ENCODE measurements around the gene BTBD7.

BTBD7 gene

GRCh38 chr14:93274055-93274806 is 58.6 kb downstream of the BTBD7 start:
- no peak overlapping the region for H3K27ac ChIP-seq
- TF ChIP-seq CTCF (conservative IDR thresholded peaks at IDR 0.05): no peak

- no peak for TF ChIP-seq CTCF (conservative IDR thresholded peaks at IDR 0.05)
Observed at GRCh38 chr14:93271111-93271510, 61.7 kb downstream of the BTBD7 start.

GRCh38 chr14:93269341-93270068 is 63.3 kb downstream of the BTBD7 start:
- TF ChIP-seq CTCF (conservative IDR thresholded peaks at IDR 0.05): no peak
- H3K27ac ChIP-seq: no peak overlapping the region

More at GRCh38 chr14:93271111-93271510, 61.7 kb downstream of the BTBD7 start:
- peak overlapping the region; percentile 15; the same call in 1 of the 2 replicates for H3K27ac ChIP-seq

GRCh38 chr14:93268406-93268805 is 64.4 kb downstream of the BTBD7 start:
- no peak overlapping the region for H3K27ac ChIP-seq
- no peak for TF ChIP-seq CTCF (conservative IDR thresholded peaks at IDR 0.05)

GRCh38 chr14:93267149-93267711 is 65.6 kb downstream of the BTBD7 start:
- TF ChIP-seq CTCF (conservative IDR thresholded peaks at IDR 0.05): no peak
- peak overlapping the region; percentile 29; the same call in 1 of the 2 replicates for H3K27ac ChIP-seq

GRCh38 chr14:93266127-93266526 is 66.7 kb downstream of the BTBD7 start:
- H3K27ac ChIP-seq: no peak overlapping the region
- TF ChIP-seq CTCF (conservative IDR thresholded peaks at IDR 0.05): no peak

GRCh38 chr14:93263416-93263815 is 69.4 kb downstream of the BTBD7 start:
- no peak overlapping the region for H3K27ac ChIP-seq
- no peak for TF ChIP-seq CTCF (conservative IDR thresholded peaks at IDR 0.05)

All from VCaP (cell line).